Panc1 (cell line): ENCODE measurements around the gene PCSK5. TPM values are rescaled to one million over a fixed set of nuclear protein-coding genes. Genes with fewer than 3 reads are reported as not detected.
"Not testable (repeated sequence)": the region's sequence is repeated elsewhere in the genome, so short reads cannot be mapped to it uniquely, and the experiment has no call there.

Experiments used
- ATAC-seq: fragments of 200-7000 bp; cut with Tn5 transposase; 2 replicates; pipeline ENCODE4 v1.9.1; 2020; ENCODE audit warnings: mild to moderate bottlenecking, moderate library complexity
- BruUV-seq: library from RNA; stranded (reverse); fragments of 400-500 nt; replicated peaks from 2 replicates; lab custom pipeline; 2021; lab: Mats Ljungman, UMichigan
- CTCF ChIA-PET: fragments of 300-600 bp; sonication (Branson Sonifier 250); formaldehyde crosslinking; loops from one replicate; lab custom pipeline; 2022; ENCODE audit warnings: antibody characterized with exemption; lab: Charles Lee
- POLR2A ChIA-PET: fragments of 300-600 bp; sonication (Branson Sonifier 250); formaldehyde crosslinking; loops from one replicate; lab custom pipeline; 2022; ENCODE audit warnings: antibody characterized with exemption; lab: Charles Lee
- DNase-seq: peaks from one replicate; pipeline ENCODE4 v3.0.0-alpha.2; 2010; ENCODE audit warnings: low read depth, low spot score
- H3K27ac ChIP-seq: 2 replicates; pipeline ENCODE4 v1.5.1; 2011; ENCODE audit warnings: mild to moderate bottlenecking, low read length, inconsistent platforms
- H3K27me3 ChIP-seq: fragments of 200-500 bp; sonication (Bioruptor generic); 2 replicates; pipeline ENCODE4 v1.6.0; 2014; ENCODE audit warnings: low read length, inconsistent platforms; ENCODE audit not compliant: control insufficient read depth, insufficient read depth
- H3K36me3 ChIP-seq: fragments of 200-500 bp; sonication (Bioruptor generic); 2 replicates; pipeline ENCODE4 v1.5.1; 2014; ENCODE audit warnings: inconsistent platforms, mild to moderate bottlenecking, low read length, moderate library complexity; ENCODE audit not compliant: control insufficient read depth, insufficient read depth
- H3K4me1 ChIP-seq: 2 replicates; pipeline ENCODE4 v1.5.1; 2011; ENCODE audit warnings: inconsistent platforms, mild to moderate bottlenecking, low read length, moderate library complexity; ENCODE audit not compliant: control insufficient read depth, insufficient read depth
- H3K4me3 ChIP-seq, 2 experiments: 2 replicates each; pipeline ENCODE4 v1.5.1; 2011 to 2012; ENCODE audit warnings: low read depth in 2 of 2, low read length in 2 of 2, mild to moderate bottlenecking in 2 of 2, inconsistent platforms in 1 of 2, moderate library complexity in 1 of 2
- H3K9me3 ChIP-seq: fragments of 200-500 bp; sonication (Bioruptor generic); 2 replicates; pipeline ENCODE4 v1.5.1; 2014; ENCODE audit warnings: low read depth, mild to moderate bottlenecking, inconsistent platforms, low read length, moderate library complexity; ENCODE audit not compliant: control insufficient read depth, insufficient read depth
- POLR2AphosphoS5 ChIP-seq: IDR thresholded peaks from 2 replicates; pipeline ENCODE4 v1.6.1; 2012; ENCODE audit warnings: mild to moderate bottlenecking, low read depth, low read length, moderate library complexity
- SIN3A ChIP-seq: IDR thresholded peaks from 2 replicates; pipeline ENCODE4 v1.6.1; 2012; ENCODE audit warnings: low read depth, mild to moderate bottlenecking, low read length, moderate library complexity, borderline replicate concordance; ENCODE audit not compliant: insufficient read depth
- TCF7L2 ChIP-seq: IDR thresholded peaks from 2 replicates; pipeline ENCODE4 v1.6.1; 2011; ENCODE audit warnings: mild to moderate bottlenecking, low read depth, low read length, inconsistent platforms
- in situ Hi-C: cut with HindIII; loops from 2 replicates; pipeline ENCODE4 v1.10.0; 2016; ENCODE audit warnings: low sequenced_read_pairs, low pct_unique_long_range_greater_than_20kb
- intact Hi-C: fragments of 100-400 bp; cut with micrococcal nuclease; formaldehyde crosslinking; loops from one replicate; pipeline ENCODE4 v1.10.0; 2022; ENCODE audit not compliant: unreplicated experiment
- total RNA-seq: library from RNA; stranded (reverse); gene quantifications from one replicate; pipeline ENCODE4 v1.2.1, GENCODE V29; 2021; ENCODE audit not compliant: unreplicated experiment
- TF ChIP-seq, protein P1 (sequence below), 2 experiments: IDR thresholded peaks; 2 replicates each; pipeline ENCODE4 v1.6.1; 2011 to 2012; ENCODE audit warnings: low read depth in 2 of 2, control low read depth in 1 of 2, low read length in 1 of 2, mild to moderate bottlenecking in 1 of 2, moderate library complexity in 1 of 2; ENCODE audit not compliant: insufficient read depth in 1 of 2
- TF ChIP-seq, protein P2 (sequence below): fragments of 450-650 bp; IDR thresholded peaks from 2 replicates; pipeline ENCODE4 v1.5.1; 2017; ENCODE audit warnings: mild to moderate bottlenecking

PCSK5 gene
- total RNA-seq, 1 experiment from 2014 or later, result 0.21 TPM

DNA sequence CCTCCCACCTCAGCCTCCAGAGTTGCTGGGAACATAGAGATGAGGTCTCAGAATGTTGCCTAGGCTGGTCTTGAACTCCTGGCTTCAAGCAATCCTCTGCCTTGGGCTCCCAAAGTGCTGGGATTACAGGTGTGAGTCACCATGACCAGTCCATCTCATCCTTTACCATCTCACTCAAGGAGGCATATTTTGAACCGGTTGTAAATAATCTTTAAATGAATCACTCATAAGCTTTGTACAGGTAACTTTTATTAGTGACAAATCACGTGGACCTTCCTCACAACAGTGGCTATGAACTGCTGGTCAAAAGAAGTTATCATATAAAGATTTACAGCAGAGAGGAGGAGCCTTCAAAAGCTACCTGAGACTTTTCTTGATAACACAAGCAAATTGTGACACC lies 433.0 kb downstream of the PCSK5 start:
- Histone ChIP-seq H3K9me3 (no peaks in the 10 kb centered on the region), H3K27ac (no peak overlapping the region), H3K4me3 (no peak overlapping the region), H3K36me3 (no peaks in the 10 kb centered on the region), H3K4me1 (no peaks in the 10 kb centered on the region), H3K27me3 (no peaks in the 10 kb centered on the region)
- ChIA-PET POLR2A (no interaction called here), CTCF (no interaction called here)
- TF ChIP-seq, protein P1, sequence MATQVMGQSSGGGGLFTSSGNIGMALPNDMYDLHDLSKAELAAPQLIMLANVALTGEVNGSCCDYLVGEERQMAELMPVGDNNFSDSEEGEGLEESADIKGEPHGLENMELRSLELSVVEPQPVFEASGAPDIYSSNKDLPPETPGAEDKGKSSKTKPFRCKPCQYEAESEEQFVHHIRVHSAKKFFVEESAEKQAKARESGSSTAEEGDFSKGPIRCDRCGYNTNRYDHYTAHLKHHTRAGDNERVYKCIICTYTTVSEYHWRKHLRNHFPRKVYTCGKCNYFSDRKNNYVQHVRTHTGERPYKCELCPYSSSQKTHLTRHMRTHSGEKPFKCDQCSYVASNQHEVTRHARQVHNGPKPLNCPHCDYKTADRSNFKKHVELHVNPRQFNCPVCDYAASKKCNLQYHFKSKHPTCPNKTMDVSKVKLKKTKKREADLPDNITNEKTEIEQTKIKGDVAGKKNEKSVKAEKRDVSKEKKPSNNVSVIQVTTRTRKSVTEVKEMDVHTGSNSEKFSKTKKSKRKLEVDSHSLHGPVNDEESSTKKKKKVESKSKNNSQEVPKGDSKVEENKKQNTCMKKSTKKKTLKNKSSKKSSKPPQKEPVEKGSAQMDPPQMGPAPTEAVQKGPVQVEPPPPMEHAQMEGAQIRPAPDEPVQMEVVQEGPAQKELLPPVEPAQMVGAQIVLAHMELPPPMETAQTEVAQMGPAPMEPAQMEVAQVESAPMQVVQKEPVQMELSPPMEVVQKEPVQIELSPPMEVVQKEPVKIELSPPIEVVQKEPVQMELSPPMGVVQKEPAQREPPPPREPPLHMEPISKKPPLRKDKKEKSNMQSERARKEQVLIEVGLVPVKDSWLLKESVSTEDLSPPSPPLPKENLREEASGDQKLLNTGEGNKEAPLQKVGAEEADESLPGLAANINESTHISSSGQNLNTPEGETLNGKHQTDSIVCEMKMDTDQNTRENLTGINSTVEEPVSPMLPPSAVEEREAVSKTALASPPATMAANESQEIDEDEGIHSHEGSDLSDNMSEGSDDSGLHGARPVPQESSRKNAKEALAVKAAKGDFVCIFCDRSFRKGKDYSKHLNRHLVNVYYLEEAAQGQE (IDR thresholded peaks at IDR 0.05; ENCODE audit: insufficient read depth in 1 of 2, low read depth in 2 of 2, low read length in 1 of 2), result no peak
- TF ChIP-seq TCF7L2 (no peak), SIN3A (no peak), POLR2AphosphoS5 (no peak)
- TF ChIP-seq, protein P2, sequence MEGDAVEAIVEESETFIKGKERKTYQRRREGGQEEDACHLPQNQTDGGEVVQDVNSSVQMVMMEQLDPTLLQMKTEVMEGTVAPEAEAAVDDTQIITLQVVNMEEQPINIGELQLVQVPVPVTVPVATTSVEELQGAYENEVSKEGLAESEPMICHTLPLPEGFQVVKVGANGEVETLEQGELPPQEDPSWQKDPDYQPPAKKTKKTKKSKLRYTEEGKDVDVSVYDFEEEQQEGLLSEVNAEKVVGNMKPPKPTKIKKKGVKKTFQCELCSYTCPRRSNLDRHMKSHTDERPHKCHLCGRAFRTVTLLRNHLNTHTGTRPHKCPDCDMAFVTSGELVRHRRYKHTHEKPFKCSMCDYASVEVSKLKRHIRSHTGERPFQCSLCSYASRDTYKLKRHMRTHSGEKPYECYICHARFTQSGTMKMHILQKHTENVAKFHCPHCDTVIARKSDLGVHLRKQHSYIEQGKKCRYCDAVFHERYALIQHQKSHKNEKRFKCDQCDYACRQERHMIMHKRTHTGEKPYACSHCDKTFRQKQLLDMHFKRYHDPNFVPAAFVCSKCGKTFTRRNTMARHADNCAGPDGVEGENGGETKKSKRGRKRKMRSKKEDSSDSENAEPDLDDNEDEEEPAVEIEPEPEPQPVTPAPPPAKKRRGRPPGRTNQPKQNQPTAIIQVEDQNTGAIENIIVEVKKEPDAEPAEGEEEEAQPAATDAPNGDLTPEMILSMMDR, result no peak
- no TSS peak for BruUV-seq
- no peak for DNase-seq
- in situ Hi-C loops (no loop called here), intact Hi-C loops (no loop called here)
- no peak for ATAC-seq

DNA sequence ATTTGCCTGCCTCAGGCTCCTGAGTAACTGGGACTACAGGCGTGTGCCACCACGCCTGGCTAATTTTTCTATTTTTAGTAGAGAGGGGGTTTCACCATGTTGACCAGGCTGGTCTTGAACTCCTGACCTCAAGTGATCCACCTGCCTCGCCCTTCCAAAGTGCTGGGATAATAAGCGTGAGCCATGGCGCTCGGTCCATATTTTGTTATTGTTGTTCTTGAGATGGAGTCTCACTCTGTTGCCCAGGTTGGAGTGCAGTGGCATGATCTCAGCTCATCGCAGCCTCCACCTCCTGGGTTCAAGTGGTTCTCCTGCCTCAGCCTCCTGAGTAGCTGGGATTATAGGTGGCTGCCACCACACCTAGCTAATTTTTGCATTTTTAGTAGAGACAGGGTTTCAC lies 433.6 kb downstream of the PCSK5 start:
- BruUV-seq, DNase-seq, POLR2A ChIA-PET, CTCF ChIA-PET, H3K36me3 ChIP-seq, H3K4me1 ChIP-seq, in situ Hi-C loops, intact Hi-C loops, H3K27me3 ChIP-seq, ATAC-seq, H3K4me3 ChIP-seq, H3K9me3 ChIP-seq, H3K27ac ChIP-seq: not testable (repeated sequence)

DNA sequence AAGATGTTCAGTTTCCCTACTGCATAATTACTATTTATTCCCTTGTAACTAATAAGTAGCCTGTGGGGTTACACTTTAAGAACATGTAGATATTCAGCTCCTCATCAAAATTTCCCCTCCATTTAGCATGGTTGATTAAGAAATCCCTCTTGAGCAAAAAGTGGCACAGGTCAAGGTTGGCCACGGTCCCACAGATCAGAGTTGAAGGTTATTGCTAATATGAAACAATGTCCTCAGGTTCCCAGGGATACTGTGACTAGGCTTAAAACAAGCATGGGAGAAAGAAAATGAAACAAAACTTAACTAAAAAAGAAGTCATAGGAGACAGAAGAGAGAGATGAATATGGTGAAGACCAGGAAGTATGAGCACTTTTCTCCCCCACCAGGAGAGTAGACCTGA lies 439.6 kb downstream of the PCSK5 start:
- H3K9me3 ChIP-seq, result no peaks in the 10 kb centered on the region
- in situ Hi-C loops (no loop called here), intact Hi-C loops (no loop called here)
- TF ChIP-seq POLR2AphosphoS5, result no peak
- TF ChIP-seq, protein P2, result no peak
- TF ChIP-seq SIN3A, result no peak
- TF ChIP-seq, protein P1 (IDR thresholded peaks at IDR 0.05; ENCODE audit: insufficient read depth in 1 of 2, low read depth in 2 of 2, low read length in 1 of 2), result no peak
- TF ChIP-seq TCF7L2, result no peak
- H3K36me3 ChIP-seq, result no peaks in the 10 kb centered on the region
- no peak for ATAC-seq
- no peak overlapping the region for H3K27ac ChIP-seq
- no peaks in the 10 kb centered on the region for H3K4me1 ChIP-seq
- ChIA-PET POLR2A (no interaction called here), CTCF (no interaction called here)
- H3K4me3 ChIP-seq, result no peak overlapping the region
- H3K27me3 ChIP-seq, result no peaks in the 10 kb centered on the region
- no TSS peak for BruUV-seq
- no peak for DNase-seq
